DND-41 (cell line): ENCODE data around the gene CIT.

Source experiments
- EZH2 ChIP-seq: IDR thresholded peaks from 3 replicates; pipeline ENCODE4 v1.6.1; 2012; ENCODE audit warnings: borderline replicate concordance, low read depth, mild to moderate bottlenecking, moderate library complexity, low read length, inconsistent platforms; ENCODE audit not compliant: severe bottlenecking
- TF ChIP-seq, protein P1 (sequence below): IDR thresholded peaks from 2 replicates; pipeline ENCODE4 v1.5.1; 2012; ENCODE audit warnings: borderline replicate concordance, low read length, moderate library complexity, mild to moderate bottlenecking; ENCODE audit not compliant: poor library complexity, severe bottlenecking; ENCODE audit errors: extremely low read depth

- TF ChIP-seq, protein P1, sequence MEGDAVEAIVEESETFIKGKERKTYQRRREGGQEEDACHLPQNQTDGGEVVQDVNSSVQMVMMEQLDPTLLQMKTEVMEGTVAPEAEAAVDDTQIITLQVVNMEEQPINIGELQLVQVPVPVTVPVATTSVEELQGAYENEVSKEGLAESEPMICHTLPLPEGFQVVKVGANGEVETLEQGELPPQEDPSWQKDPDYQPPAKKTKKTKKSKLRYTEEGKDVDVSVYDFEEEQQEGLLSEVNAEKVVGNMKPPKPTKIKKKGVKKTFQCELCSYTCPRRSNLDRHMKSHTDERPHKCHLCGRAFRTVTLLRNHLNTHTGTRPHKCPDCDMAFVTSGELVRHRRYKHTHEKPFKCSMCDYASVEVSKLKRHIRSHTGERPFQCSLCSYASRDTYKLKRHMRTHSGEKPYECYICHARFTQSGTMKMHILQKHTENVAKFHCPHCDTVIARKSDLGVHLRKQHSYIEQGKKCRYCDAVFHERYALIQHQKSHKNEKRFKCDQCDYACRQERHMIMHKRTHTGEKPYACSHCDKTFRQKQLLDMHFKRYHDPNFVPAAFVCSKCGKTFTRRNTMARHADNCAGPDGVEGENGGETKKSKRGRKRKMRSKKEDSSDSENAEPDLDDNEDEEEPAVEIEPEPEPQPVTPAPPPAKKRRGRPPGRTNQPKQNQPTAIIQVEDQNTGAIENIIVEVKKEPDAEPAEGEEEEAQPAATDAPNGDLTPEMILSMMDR = no peak
- TF ChIP-seq EZH2 = no peak
These were observed 142.0 kb downstream of the CIT start for GRCh38 chr12:119735079-119735478.
